ENCODE results near the gene DIAPH2.
"Not testable (repeated sequence)": the region's sequence is repeated elsewhere in the genome, so short reads cannot be mapped to it uniquely, and the experiment has no call there.

DIAPH2 gene

GRCh38 chrX:96833333-96833732 is 148.7 kb downstream of the DIAPH2 start:
- no peak for DNase-seq (ENCODE audit: low spot score)

GRCh38 chrX:96834137-96834536 is 149.5 kb downstream of the DIAPH2 start:
- DNase-seq (ENCODE audit: low spot score): no peak

- no peak for DNase-seq (ENCODE audit: low spot score)
Observed at GRCh38 chrX:96835660-96836289, 151.1 kb downstream of the DIAPH2 start.

- DNase-seq (ENCODE audit: low spot score): no peak
Observed at GRCh38 chrX:96837808-96838207, 153.2 kb downstream of the DIAPH2 start.

GRCh38 chrX:96838537-96838936 is 153.9 kb downstream of the DIAPH2 start:
- DNase-seq (ENCODE audit: low spot score): no peak

GRCh38 chrX:96841325-96841724 is 156.7 kb downstream of the DIAPH2 start:
- no peak for DNase-seq (ENCODE audit: low spot score)

- not testable (repeated sequence) for DNase-seq (ENCODE audit: low spot score)
Observed at GRCh38 chrX:96841866-96842265, 157.2 kb downstream of the DIAPH2 start.

GRCh38 chrX:96843566-96843965 is 158.9 kb downstream of the DIAPH2 start:
- DNase-seq (ENCODE audit: low spot score): peak; percentile 63

GRCh38 chrX:96846841-96847240 is 162.2 kb downstream of the DIAPH2 start:
- DNase-seq (ENCODE audit: low spot score): no peak

GRCh38 chrX:96859422-96859821 is 174.8 kb downstream of the DIAPH2 start:
- DNase-seq (ENCODE audit: low spot score): not testable (repeated sequence)

- DNase-seq (ENCODE audit: low spot score): no peak
Observed at GRCh38 chrX:96861218-96861617, 176.6 kb downstream of the DIAPH2 start.

- no peak for DNase-seq (ENCODE audit: low spot score)
Observed at GRCh38 chrX:96861661-96862060, 177.0 kb downstream of the DIAPH2 start.

GRCh38 chrX:96883608-96884007 is 199.0 kb downstream of the DIAPH2 start, which contains the start of gene RPA4:
Gene RPA4 (plus strand): TSS chrX:96883908. CDS start chrX:96884311, 403 bp downstream.
- DNase-seq (ENCODE audit: low spot score): no peak

GRCh38 chrX:96884027-96884426 is 199.4 kb downstream of the DIAPH2 start:
- DNase-seq (ENCODE audit: low spot score): no peak

- no peak for DNase-seq (ENCODE audit: low spot score)
Observed at GRCh38 chrX:96889726-96890125, 205.1 kb downstream of the DIAPH2 start.

GRCh38 chrX:96906741-96907140 is 222.1 kb downstream of the DIAPH2 start:
- no peak for DNase-seq (ENCODE audit: low spot score)

GRCh38 chrX:96907516-96908272 is 223.1 kb downstream of the DIAPH2 start:
- no peak for DNase-seq (ENCODE audit: low spot score)

- DNase-seq (ENCODE audit: low spot score): no peak
Observed at GRCh38 chrX:96909291-96909690, 224.6 kb downstream of the DIAPH2 start.

- DNase-seq (ENCODE audit: low spot score): no peak
Observed at GRCh38 chrX:96918864-96919263, 234.2 kb downstream of the DIAPH2 start.

- no peak for DNase-seq (ENCODE audit: low spot score)
Observed at GRCh38 chrX:96919672-96920071, 235.0 kb downstream of the DIAPH2 start.

GRCh38 chrX:96924581-96924980 is 239.9 kb downstream of the DIAPH2 start:
- DNase-seq (ENCODE audit: low spot score): no peak

GRCh38 chrX:96929036-96929435 is 244.4 kb downstream of the DIAPH2 start:
- DNase-seq (ENCODE audit: low spot score): no peak

- DNase-seq (ENCODE audit: low spot score): no peak
Observed at GRCh38 chrX:96957718-96958117, 273.1 kb downstream of the DIAPH2 start.

GRCh38 chrX:96971812-96972211 is 287.2 kb downstream of the DIAPH2 start:
- DNase-seq (ENCODE audit: low spot score): no peak

Data from ecto neural progenitor cell (in vitro differentiated cells).